Astrocyte of the spinal cord (primary cell): ENCODE data around the gene BOD1L1.
A peak's percentile ranks its signal among the peaks of the same experiment; 100 is the strongest.

Source experiments
- DNase-seq: peaks from one replicate; pipeline ENCODE4 v3.0.0; 2011; ENCODE audit warnings: low read depth, low spot score
- H3K4me3 ChIP-seq: 2 replicates; pipeline ENCODE4 v1.5.1; 2011; ENCODE audit warnings: low read depth, mild to moderate bottlenecking, low read length, moderate library complexity
- CTCF ChIP-seq: IDR thresholded peaks from 2 replicates; pipeline ENCODE4 v1.5.1; 2012; ENCODE audit warnings: low read depth, mild to moderate bottlenecking, low read length, inconsistent platforms
- in situ Hi-C: cut with HindIII; loops from 2 replicates; pipeline ENCODE4 v1.10.0; 2017; ENCODE audit warnings: low sequenced_read_pairs

Gene BOD1L1

GRCh38 chr4:13601848-13602247 is 25.7 kb downstream of the BOD1L1 start:
- no peak for DNase-seq
- in situ Hi-C loops = no loop called here
- TF ChIP-seq CTCF = no peak
- no peak overlapping the region for H3K4me3 ChIP-seq

DNA sequence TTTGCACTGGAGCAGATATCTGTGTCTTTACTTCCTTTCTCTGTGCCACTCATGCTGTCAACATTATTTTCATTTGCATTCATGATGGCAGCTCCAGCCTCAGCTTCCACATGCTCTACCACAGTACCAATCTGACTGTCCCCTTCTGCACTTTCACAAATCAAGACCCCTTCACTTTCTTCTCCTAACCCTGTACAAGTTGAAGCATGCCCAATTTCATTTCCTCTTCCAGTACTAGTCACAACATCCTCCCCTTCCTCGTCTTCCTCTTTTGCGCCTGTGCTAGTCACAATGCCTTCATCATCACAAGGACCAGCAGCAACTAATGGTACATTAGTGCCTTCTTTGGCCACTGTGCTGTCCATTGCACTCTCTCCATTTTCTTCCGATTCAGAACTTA is 26.5 kb downstream of the BOD1L1 start:
- no peak for TF ChIP-seq CTCF
- H3K4me3 ChIP-seq = no peak overlapping the region
- in situ Hi-C loops = no loop called here
- no peak for DNase-seq

- in situ Hi-C loops = no loop called here
- no peak for DNase-seq
- no peak overlapping the region for H3K4me3 ChIP-seq
- TF ChIP-seq CTCF = peak; percentile 40
These were observed 28.4 kb downstream of the BOD1L1 start for GRCh38 chr4:13599159-13599558.

DNA sequence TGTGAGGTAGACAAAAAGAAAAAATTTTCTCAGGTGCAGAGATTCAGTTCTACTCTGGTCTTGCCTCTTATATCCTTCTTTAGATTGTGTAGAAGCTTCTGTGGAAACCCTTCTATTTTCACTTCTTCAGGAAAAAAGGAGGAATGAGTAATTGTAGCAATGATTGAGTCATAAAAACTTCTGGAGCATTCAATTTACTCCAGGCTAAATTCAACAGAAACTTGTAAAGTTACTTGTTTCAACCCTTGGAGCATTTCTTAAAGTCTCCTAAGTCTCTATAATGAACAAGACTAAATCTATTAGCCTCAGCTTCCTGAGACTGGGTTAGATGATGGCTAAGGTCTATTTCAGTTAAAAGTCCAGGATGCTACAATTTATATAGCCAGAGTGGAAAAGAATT is 29.9 kb downstream of the BOD1L1 start:
- TF ChIP-seq CTCF = no peak
- DNase-seq = peak; percentile 12
- no peak overlapping the region for H3K4me3 ChIP-seq
- in situ Hi-C loops = no loop called here

- no peak for TF ChIP-seq CTCF
- DNase-seq = no peak
- H3K4me3 ChIP-seq = no peak overlapping the region
- in situ Hi-C loops = no loop called here
These were observed 30.4 kb downstream of the BOD1L1 start for GRCh38 chr4:13597141-13597540.

DNA sequence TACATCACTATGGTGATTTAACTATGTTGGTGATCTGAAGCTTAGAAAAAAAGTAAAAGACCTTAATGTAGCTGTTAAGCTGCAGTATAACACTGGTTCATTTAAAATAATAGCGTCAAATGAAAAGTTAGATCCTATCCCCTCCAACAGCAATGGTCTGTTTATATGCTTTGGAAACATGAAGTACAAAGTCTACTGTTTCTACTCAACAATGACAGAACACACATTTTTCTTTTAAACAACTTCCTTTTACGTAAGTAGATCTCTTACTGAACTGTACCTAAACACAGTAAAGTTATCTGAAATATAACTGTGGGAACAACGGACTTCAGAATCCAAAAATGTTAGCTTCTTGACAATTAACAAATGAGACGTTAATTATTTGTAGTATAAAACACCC is 35.3 kb downstream of the BOD1L1 start:
- no peak overlapping the region for H3K4me3 ChIP-seq
- in situ Hi-C loops = no loop called here
- DNase-seq = no peak
- TF ChIP-seq CTCF = no peak

DNA sequence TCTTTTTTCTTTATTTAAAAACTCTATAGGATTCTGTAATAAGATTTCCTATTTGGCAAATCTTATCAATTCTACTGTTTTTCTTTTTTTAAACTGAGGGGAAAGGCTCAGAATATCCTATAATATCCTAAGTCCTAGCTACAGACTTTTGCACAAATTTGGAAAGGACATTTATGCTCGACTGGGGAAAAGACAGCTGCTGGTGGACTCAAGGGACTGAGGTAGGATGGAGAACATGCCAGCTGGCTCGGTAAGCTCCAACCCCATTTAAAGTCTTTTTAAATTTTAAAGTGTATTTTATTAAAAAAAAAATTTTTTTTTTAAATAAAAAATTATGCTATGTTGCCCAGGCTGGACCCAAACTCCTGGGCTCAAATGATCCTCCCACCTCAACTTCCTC is 36.8 kb downstream of the BOD1L1 start:
- TF ChIP-seq CTCF = no peak
- DNase-seq = no peak
- in situ Hi-C loops = no loop called here
- H3K4me3 ChIP-seq = no peak overlapping the region
